ENCODE measurements around the gene EID2B. TPM values are rescaled to one million over a fixed set of nuclear protein-coding genes. Genes with fewer than 3 reads are reported as not detected.
A peak's percentile ranks its signal among the peaks of the same experiment; 100 is the strongest.

The EID2B gene
- total and polyA plus RNA-seq, 2 of the 13 experiments (the other 11 are each of a cell fraction or from before 2014, with no cell fraction given) = 2.5 to 3.7 TPM

DNA sequence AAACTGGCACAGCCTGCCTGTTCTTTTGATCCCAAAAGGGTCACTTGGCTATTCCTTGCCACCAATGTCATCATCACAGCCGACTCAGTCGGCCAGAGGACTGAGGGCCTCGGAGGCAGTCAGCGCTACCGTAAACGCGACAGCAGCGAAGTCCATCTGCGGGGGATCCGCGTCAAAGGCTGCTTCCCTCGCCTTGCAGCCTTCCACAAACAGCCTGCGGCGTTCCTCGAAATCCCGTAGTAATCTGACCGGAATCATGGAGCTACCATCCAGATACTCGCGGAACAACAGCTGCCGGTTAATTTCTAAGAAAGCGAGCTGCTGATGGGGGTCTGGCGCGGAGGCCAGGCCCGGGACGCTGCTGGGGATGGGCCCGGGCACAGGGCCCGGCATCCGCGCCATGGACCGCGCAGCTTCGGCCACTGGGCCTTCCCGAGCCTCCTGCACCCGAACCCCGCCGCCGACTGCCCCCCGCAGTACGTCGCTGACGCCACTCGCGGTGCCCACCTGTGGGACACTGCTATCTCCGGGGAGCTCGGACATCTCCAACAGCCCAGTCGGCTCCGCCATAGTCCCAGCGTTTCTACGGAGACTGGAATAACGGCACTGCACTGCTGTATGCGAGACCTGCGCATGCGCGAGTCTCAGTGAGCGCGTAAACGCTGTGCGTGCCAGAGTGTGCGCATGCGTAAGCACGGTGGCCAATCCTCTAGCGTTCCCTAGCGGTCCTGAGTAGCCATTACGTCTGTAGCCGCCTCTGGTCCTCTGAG is at the start of gene EID2B (continued):
- TF ChIP-seq, protein P1, sequence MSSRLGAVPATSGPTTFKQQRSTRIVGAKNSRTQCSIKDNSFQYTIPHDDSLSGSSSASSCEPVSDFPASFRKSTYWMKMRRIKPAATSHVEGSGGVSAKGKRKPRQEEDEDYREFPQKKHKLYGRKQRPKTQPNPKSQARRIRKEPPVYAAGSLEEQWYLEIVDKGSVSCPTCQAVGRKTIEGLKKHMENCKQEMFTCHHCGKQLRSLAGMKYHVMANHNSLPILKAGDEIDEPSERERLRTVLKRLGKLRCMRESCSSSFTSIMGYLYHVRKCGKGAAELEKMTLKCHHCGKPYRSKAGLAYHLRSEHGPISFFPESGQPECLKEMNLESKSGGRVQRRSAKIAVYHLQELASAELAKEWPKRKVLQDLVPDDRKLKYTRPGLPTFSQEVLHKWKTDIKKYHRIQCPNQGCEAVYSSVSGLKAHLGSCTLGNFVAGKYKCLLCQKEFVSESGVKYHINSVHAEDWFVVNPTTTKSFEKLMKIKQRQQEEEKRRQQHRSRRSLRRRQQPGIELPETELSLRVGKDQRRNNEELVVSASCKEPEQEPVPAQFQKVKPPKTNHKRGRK (CRISPR knock-in tag; IDR thresholded peaks at IDR 0.05) = no peak
- TF ChIP-seq, protein P2, sequence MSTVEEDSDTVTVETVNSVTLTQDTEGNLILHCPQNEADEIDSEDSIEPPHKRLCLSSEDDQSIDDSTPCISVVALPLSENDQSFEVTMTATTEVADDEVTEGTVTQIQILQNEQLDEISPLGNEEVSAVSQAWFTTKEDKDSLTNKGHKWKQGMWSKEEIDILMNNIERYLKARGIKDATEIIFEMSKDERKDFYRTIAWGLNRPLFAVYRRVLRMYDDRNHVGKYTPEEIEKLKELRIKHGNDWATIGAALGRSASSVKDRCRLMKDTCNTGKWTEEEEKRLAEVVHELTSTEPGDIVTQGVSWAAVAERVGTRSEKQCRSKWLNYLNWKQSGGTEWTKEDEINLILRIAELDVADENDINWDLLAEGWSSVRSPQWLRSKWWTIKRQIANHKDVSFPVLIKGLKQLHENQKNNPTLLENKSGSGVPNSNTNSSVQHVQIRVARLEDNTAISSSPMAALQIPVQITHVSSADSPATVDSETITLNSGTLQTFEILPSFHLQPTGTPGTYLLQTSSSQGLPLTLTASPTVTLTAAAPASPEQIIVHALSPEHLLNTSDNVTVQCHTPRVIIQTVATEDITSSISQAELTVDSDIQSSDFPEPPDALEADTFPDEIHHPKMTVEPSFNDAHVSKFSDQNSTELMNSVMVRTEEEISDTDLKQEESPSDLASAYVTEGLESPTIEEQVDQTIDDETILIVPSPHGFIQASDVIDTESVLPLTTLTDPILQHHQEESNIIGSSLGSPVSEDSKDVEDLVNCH (CRISPR knock-in tag; IDR thresholded peaks at IDR 0.05) = no peak
- TF ChIP-seq MXI1 (IDR thresholded peaks at IDR 0.05; ENCODE audit: borderline replicate concordance, low read depth, low read length) (peak; percentile 61; the same call in 1 of the 3 replicates), POLR2A (IDR thresholded peaks at IDR 0.05; ENCODE audit: insufficient read depth in 1 of 2, low read depth in 2 of 2, low read length in 2 of 2) (peak; percentile 47 to 85; a peak in 3 of 4 replicates), SSRP1 (CRISPR knock-in tag; IDR thresholded peaks at IDR 0.05) (no peak), FIP1L1 (IDR thresholded peaks at IDR 0.05; ENCODE audit: borderline replicate concordance, insufficient read depth, low read depth, low read length) (no peak), ZNF550 (CRISPR knock-in tag; IDR thresholded peaks at IDR 0.05; ENCODE audit: borderline replicate concordance) (no peak), ZNF484 (CRISPR knock-in tag; IDR thresholded peaks at IDR 0.05; ENCODE audit: borderline replicate concordance, low read depth) (no peak), NFE2 (CRISPR knock-in tag; IDR thresholded peaks at IDR 0.05) (no peak), TBL1XR1 (IDR thresholded peaks at IDR 0.05; ENCODE audit: borderline replicate concordance, low read length, partially characterized antibody) (no peak), FOXA3 (CRISPR knock-in tag; IDR thresholded peaks at IDR 0.05) (no peak), ZNF879 (CRISPR knock-in tag; IDR thresholded peaks at IDR 0.05) (no peak), TOPORS (CRISPR knock-in tag; IDR thresholded peaks at IDR 0.05) (no peak), RELA (CRISPR knock-in tag; IDR thresholded peaks at IDR 0.05) (no peak), MBNL3 (CRISPR knock-in tag; conservative IDR thresholded peaks at IDR 0.05) (no peak), DPF2 (CRISPR knock-in tag; IDR thresholded peaks at IDR 0.05; ENCODE audit: borderline replicate concordance, low read depth) (no peak), CBFB (CRISPR knock-in tag; IDR thresholded peaks at IDR 0.05) (no peak)
- TF ChIP-seq, protein P3, sequence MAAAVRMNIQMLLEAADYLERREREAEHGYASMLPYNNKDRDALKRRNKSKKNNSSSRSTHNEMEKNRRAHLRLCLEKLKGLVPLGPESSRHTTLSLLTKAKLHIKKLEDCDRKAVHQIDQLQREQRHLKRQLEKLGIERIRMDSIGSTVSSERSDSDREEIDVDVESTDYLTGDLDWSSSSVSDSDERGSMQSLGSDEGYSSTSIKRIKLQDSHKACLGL (CRISPR knock-in tag; IDR thresholded peaks at IDR 0.05) = 0 out of 2 replicates have a peak, but pooled peaks have one; percentile 55
- TF ChIP-seq, protein P4, sequence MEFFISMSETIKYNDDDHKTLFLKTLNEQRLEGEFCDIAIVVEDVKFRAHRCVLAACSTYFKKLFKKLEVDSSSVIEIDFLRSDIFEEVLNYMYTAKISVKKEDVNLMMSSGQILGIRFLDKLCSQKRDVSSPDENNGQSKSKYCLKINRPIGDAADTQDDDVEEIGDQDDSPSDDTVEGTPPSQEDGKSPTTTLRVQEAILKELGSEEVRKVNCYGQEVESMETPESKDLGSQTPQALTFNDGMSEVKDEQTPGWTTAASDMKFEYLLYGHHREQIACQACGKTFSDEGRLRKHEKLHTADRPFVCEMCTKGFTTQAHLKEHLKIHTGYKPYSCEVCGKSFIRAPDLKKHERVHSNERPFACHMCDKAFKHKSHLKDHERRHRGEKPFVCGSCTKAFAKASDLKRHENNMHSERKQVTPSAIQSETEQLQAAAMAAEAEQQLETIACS (CRISPR knock-in tag; IDR thresholded peaks at IDR 0.05) = no peak
- TF ChIP-seq, protein P5, sequence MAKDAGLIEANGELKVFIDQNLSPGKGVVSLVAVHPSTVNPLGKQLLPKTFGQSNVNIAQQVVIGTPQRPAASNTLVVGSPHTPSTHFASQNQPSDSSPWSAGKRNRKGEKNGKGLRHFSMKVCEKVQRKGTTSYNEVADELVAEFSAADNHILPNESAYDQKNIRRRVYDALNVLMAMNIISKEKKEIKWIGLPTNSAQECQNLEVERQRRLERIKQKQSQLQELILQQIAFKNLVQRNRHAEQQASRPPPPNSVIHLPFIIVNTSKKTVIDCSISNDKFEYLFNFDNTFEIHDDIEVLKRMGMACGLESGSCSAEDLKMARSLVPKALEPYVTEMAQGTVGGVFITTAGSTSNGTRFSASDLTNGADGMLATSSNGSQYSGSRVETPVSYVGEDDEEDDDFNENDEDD (CRISPR knock-in tag; IDR thresholded peaks at IDR 0.05; ENCODE audit: borderline replicate concordance) = peak; percentile 79
- TF ChIP-seq, protein P6, sequence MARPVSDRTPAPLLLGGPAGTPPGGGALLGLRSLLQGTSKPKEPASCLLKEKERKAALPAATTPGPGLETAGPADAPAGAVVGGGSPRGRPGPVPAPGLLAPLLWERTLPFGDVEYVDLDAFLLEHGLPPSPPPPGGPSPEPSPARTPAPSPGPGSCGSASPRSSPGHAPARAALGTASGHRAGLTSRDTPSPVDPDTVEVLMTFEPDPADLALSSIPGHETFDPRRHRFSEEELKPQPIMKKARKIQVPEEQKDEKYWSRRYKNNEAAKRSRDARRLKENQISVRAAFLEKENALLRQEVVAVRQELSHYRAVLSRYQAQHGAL (CRISPR knock-in tag; IDR thresholded peaks at IDR 0.05; ENCODE audit: not compliant biosample characterization) = no peak

All from HepG2 (cell line).